Ecto neural progenitor cell (in vitro differentiated cells): ENCODE data around the gene MYO15B.

ENCODE experiments used
- DNase-seq: peaks from one replicate; pipeline ENCODE4 v3.0.0-alpha.2; 2018; ENCODE audit warnings: low spot score

Gene MYO15B

DNA sequence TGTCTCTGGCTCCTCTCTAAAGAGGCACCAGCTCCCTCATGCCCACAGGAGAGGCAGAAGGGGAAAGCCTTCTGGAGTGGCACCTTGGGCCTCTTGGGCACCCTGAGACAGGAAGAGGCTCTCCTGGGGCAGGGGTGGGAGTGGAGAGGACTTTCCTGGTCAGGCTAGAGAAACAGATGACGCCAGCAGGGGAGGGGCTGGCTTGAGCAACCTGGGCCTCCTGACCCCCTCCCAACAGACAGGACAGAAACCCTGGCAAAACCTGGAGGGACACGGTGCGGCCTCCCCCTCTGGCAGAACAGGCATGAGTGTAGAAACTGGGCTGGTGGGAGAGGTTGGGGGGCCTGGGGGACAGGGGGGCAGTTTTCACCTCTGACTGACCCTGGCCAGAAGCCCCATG lies 51.7 kb downstream of the MYO15B start:
- no peak for DNase-seq

DNA sequence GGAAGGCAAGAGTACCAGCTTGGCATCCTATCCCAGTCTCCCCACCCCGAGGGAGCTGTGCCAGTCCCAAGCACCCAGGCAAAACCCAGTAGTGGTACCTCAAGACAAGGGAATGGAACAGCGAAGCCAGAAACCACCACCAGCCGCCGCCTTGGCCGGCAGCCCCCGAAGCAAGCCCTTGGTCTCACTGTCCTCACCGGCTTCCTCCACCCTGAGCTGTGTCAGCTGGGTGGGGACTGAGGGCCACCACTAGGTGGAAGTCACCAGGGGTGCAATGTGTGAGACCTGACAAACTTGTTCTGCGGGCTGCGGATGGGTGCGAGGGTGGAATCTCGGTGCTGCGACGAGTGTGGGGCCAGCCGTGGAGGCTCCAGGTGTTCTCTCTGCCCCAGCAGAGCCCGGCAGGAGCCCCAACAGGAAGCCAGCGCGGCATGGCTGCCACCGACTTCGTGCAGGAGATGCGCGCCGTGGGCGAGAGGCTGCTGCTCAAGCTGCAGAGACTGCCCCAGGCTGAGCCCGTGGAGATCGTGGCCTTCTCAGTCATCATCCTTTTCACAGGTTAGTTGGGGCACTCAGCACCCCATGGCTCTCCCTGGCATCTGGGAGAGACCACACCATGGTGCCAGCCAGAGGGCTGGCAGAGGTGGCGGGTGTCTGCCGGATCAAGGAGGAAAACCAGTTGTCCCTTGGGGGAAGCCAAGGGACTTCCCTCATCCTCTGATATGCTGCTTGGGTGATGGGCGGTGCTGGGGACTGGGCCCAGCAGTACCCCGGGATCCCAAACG lies 52.4 kb downstream of the MYO15B start:
- no peak for DNase-seq

DNA sequence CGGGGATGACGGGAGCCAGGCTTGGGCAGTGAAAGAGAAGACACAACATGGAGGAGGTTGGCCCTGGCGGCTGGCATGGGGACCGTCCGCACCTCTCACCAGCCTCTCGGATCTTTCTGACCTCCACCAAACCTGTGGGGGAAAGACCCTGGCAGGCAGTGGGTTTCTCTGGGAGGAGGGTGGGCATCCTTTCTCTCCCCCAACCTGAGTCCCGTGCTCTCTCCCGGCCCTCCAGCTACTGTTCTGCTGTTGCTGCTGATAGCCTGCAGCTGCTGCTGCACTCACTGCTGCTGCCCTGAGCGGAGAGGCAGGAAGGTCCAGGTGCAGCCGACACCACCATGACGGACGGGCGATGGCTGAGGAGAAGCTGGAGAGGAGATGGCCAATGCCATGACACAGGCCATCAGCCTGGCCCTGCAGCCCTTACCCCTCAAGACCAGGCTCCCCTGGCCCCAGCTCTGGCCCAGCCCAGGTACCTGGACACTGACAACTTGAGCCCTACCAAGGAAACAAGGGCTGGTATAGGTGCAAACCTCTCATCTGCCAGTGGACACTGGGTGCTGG lies 53.0 kb downstream of the MYO15B start:
- DNase-seq: no peak

DNA sequence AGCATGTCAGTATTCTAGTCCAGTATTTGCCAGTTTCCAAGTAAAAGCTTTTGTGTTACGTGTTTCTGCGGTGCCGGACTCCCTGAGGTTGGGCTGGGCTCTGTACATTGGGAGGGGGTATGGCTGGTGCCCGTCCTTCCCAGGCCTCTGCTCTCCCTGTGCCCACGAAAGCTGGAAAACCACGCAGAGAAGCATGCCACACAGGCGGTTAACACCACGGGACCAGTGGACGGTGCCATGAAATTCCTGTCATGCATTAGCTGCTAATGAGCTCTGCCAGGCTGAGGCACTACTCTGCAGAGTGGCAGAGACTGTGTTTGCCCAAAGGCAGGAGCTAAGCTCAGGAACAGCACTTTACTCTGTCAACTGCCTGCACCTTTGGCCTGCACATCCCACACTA lies 53.7 kb downstream of the MYO15B start:
- no peak for DNase-seq

DNA sequence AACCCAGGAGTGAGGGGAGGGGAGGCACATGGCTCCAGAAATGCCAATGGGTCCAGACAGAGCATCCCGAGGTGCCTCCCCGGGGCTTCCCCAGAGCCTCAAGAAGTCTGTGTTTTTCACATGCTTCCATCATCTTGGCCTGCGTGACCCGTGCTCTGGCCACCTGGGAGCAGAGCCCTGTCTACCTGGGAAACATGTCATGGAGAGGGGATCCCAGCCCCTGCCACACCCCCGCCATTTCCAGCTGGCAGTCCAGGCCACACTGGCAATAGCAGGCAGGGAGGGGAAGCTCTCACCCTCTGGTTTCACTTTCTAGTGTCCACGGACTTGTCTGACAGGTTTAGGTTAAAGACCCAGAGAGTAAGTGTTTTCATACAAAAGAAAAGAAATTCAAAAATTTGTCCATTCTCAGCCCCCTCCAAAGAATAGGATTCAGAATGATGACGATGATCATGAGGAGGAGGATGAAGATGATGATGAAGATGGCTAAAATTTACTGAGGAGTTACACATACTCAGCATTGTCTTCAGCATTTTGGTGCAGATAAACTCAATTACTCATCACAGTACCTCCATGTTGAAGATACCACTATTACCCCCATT lies 54.7 kb downstream of the MYO15B start:
- no peak for DNase-seq

DNA sequence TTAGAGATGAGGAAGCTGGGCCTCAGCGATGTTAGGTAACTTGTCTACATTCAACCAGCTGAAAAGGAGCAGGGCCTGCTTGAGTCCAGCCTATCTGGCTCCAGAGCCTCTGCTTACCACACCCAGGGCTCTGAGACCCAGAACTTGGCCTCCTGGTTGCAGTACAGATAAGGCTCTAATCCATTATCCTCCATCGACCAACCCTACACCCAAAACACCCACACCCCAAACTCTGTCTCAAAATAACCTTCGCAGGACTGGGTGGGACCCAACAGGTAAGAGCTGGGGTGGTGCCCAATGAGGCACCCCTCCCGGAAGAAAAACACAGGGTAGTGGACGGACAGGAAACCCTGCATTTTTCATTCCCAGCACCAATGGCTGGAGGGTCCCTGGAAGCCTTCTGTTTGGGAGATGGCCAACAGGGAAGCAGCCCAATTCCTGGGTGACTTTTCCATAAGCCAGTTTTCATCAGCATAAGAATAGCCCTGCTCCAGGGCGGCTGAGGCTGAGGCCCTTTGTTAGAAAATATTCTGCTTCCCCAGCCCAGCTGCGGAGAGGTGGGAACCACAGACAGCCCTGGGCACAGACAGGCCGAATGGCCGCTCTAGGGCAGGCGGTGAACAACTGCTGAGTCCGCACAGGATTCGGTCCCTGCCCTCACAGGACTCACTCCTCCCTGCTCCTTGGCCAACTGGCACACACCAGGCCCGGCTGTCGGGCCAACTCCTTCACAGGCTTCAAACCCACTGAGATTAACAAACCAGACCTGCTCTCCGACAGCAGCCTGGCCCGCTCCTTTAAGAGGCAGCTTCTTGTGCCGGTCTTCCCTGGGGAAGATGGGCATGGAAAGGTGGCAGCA lies 55.4 kb downstream of the MYO15B start:
- DNase-seq: no peak

DNA sequence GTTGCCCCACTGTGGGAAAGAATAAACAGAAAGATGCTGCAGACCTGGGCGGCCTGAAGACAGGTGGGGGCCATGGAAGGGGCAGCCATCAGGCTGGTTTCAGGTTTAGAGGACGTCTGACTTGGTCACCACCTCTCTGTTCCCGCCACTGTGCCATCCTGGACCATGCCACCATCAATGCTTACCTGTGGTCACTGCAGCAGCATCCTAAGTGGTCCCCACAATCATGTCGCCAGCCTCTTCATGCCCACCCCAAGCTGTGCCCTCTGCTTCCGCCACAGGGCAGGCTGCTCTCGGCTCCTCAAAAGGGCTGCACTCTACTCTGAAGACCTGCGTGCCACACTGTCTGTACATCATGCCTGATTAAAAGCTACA lies 56.0 kb downstream of the MYO15B start:
- no peak for DNase-seq

DNA sequence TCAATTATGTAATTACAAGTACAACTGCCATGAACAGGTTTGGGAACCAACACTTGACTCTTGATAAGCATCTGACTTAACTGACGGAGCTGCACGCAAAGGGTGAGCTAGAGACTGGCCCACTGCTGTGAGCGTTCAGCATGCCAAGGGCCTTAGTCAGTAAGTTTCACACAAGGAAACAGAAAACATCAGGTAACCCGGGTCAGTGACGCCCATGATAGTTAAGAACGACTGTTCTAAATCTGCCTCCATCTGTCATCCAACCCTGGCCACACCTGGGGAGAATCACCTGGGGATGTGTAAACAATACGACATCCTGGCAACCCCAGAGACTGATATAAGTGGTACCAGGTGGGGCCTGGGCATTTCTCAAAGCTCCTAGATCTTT lies 57.9 kb downstream of the MYO15B start:
- no peak for DNase-seq

DNA sequence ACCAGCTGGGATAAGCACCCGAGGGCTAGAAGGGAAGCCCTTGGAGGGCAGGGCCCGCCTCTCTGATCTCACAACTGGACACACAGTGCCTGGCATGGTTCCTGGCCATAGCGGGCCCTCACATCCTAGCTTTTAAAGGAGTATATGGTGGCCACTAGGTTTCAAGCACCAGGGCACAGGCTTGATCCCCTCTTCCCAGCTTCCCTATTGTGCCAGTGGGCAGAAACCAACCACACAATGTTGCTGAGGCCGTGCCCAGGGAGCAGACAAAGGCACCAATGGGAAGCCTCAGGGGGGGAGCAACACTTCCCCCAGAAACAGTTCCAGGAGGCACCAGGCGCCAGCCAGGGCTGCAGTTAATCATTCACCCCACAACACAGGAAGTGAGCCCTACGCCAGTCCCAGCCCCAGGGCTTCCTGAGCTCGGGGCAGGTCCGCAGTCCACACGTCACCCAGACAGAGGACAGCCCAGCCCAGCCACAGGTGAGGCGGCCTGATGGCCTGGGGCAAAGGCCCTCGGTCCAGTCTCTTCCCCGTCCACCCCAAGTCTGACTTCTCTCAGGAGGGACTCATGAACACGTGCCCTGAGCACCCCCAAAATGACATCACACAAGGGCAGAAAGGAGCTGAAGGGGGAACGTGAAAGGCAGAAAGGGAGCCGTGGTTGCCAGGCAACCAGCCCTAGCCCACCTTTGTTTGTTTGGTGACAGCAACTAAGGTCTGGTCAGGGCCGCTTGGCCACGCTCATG lies 58.5 kb downstream of the MYO15B start:
- DNase-seq: no peak

DNA sequence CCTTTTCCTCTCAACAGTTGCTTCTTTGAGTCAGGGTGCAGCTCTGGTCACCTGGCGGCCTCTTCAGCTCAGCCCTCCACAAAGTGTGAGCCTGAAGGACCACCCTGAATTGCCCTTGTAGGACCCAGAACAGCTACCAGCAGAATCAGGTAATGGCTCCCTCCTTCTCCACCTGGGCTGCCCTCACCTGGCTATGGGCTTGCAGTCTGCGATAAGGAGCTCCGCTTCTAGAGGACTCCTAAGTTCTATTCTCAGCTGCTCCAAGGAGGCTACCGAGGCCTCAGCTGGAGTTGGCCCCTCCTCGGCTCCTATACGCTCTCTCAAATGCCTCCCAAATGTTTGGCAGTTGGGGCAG lies 59.0 kb downstream of the MYO15B start:
- DNase-seq: peak; percentile 40

DNA sequence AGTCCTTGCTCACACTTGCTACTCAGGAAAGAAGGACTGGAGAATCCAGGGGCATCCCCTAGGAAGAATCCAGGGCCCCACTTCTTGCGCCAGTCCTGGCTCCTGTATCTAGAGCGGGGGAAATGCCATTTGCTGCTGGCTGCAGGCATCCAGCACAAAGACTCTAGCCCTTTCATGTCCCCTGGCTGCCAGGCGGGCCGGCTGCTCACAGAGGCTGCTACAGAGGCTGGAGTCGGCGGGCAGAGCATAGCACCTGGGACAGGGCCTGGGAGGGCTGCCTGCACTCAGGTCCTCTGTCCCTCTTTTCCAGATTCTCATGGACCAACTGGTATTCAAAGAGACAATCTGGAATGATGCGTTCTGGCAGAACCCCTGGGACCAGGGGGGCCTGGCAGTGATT lies 59.5 kb downstream of the MYO15B start:
- DNase-seq: no peak

DNA sequence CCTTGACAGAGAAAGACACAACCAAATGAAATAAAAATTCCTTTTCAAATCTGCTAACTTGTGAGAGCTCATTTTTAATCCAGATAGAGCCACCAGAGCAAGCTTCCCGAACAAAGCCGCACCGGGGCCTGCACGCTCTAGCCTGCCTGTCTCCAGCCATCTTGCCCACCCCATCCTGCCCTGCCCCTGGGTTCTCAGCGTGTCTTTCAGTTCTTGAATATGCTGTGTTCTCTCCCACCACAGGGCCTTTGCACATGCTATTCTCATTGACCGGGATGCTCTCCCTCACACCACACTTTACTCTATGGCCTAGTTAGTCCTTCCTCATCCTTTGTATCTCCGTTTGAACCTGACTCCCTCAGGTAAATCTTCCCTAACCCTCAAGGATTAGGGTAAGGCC lies 60.3 kb downstream of the MYO15B start:
- DNase-seq: no peak

DNA sequence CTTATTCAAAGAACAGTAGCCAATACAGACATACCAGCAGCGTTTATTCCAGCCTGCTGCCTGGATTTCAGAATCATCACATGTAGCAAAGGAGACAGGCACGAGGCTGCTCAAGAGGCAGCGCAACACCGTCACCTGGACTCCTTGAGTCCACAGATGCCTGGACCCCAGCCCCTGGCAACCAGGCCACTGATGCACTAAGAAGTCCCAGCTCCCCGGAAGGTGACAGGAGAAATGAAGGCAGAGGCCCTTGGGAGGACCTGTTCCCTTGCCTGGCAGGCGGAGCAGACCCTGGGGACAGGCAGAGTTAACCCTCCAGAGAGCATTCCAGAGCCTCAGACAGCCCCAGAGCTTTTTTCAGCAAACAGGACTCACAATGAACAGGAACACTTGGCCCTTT lies 62.1 kb downstream of the MYO15B start:
- no peak for DNase-seq

DNA sequence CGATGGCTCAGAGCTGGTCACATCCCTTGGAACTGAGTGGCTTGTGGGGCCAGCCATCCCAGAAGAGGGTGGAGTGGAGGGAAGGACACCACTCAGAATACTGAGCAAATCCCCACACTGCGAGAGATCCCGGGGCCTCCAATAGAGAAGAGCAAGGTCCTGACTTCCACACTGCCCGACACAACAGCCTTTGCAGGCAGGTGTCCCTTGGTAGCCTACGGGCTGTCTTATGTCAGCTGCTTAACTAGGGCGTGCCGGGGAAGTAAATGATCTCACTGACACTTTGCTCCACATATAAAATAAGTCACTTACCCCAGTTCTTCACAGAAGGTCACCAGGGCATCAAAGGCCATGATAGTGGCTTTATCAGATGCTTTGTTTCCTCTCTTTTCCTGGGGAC lies 63.3 kb downstream of the MYO15B start:
- no peak for DNase-seq

DNA sequence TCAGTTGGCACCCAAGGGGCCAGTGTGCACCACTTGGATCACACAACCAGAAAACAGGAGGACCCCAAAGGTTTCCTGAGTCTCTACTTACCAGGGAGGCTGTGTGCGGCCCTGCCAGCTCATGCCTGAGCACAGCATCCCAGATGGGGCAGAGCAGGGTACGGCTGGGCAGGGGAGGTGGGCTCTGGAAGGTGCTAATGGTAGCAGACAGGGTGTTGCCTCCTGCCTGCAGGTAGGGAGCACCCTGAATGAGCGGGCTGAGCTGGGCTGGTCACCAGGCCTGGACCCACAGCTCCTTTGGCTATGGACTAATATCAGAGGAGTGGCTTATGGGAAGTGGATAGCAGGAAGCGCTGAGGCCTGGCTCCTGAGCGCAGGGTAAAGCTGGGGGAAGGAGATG lies 64.7 kb downstream of the MYO15B start:
- DNase-seq: peak; percentile 36

DNA sequence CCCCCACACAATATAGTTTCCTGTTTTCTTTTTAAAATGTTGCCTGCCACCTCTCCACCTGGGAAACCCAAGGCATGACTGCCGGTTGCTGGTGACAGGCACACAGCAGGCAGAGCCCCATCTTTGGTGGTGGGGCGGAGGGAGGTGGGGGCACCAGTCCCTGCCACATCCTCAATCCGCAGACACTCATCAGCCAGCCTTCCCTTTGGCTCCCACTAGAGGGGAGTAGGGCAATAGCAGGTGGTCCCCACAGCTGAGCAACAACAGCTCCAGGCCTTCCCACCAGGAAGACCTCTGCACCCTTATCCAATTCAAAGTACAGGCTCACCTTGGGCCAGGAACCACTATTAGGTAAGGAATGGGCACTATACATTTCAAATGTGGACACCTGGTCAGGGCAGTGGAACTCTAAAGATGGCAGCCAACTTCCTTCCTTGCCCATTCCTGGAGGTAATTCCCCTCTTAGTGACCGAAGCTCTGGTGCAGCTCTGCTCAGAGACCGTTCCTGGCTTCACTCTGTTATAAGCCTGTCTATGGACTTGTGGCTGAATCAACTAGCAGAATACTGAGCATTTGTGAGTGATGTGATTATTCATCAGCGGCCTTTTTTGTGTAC lies 65.4 kb downstream of the MYO15B start:
- peak; percentile 76 for DNase-seq

DNA sequence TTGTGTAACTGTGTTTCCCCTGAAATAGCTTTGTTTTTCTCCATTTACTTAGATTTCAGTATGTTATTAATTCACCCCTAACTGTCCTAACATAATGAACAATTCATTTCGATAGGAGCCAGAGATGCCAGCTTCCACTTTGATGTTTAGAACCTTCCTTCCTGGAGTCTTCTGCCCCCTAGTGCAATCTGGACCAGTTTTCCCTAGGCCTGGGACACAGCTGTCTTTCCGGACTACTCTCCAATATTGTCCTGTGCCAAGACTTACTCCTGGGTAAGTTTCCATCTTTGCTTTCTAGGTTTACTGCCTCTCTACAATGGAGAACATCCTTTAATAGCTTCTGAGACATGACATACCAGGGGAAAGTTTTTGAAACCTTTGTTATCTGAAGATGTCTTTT lies 66.6 kb downstream of the MYO15B start:
- peak; percentile 22 for DNase-seq

DNA sequence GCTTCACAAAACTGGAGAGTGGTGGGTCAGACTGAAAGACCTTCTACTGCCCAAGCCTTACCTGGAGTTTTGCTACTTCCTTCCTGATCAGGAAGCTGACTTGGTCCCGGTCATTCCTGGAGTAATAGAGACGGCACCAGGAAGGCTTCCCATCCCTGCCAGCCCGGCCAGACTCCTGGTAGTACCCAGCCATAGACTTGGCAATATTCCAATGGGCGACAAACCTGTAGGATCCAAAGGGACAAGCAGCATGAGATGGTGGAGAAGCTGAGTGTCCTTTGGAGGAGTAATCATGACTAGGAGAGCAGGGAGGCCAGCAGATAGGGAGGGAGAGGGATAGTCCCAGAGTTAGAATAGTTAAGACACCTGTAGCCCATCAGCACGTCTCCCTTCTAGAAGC lies 70.6 kb downstream of the MYO15B start:
- peak; percentile 25 for DNase-seq

DNA sequence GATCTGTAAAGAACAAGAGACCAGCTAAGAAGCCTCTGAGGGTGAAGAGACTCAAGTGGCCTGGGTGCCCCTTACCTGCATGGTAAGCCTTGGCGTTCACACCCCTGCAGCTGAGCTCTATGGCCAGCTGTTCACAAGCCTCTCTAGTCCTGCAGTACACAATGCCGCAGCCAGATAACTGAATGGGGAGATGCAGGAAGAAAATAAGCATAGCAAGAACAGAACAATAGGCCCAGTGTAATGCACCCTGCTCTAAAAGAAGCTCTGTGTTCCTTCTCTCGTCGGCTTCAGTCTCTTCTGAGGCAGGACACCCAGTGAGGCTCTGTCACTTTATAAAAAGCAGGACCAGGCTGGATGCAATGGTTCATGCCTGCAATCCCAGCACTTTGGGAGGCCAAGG lies 73.9 kb downstream of the MYO15B start:
- peak; percentile 22 for DNase-seq

DNA sequence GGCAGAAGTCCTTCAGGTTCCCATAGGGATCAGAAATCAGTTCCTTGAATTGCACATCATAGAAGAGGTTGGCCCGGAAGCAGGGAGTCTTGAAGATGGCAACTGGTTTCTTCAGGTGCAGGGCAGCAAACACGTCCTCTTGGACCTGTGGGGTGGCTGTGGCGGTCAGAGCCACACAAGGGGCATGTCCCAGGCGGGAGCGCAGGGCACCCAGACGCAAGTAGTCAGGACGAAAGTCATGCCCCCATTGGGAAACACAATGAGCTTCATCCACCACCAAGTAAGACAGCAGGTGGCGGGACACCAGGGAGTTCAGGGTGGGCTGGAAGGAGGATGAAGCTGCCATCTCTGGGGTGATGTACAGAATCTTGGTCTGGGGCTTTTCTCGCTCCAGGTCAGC lies 74.9 kb downstream of the MYO15B start:
- DNase-seq: no peak

DNA sequence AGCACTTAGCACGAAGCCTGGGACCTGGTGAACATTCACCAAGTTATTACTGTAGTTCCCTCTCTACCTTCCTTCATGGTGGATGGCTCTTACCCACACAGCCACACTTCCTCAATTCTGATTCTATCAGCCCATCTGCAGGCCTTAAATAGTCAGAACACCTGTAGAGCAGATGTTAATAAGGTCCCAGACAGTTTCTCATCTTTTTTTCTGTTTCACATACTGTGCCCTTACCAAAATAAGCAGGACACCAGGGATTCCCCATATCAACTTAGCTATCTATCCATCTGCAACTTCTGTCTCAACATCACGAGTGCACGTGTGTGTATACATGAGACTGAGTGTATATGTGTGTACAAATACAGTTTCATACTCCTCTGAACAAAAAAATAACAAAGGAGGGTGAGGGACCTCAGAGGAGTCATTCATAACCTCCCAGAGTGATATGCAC lies 76.5 kb downstream of the MYO15B start:
- no peak for DNase-seq

DNA sequence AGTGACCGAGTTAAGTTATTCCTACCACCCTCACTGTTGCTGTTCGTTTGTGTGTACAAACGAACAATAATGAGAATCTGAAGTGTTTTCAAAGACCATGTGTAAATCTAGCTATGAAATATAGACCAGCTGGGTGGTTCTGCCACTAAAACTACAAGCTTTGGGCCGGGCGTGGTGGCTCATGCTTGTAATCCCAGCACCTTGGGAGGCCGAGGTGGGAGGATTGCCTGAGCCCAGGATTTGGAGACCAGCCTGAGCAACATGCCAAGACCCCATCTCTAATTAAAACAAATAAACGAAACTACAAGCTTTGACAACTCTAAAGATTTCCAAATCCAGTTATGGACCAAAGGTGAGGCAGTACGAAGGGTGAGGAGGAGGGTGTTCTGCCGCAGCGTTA lies 78.4 kb downstream of the MYO15B start:
- peak; percentile 36 for DNase-seq
